ENCODE measurements around the gene ZBTB24.

DNA sequence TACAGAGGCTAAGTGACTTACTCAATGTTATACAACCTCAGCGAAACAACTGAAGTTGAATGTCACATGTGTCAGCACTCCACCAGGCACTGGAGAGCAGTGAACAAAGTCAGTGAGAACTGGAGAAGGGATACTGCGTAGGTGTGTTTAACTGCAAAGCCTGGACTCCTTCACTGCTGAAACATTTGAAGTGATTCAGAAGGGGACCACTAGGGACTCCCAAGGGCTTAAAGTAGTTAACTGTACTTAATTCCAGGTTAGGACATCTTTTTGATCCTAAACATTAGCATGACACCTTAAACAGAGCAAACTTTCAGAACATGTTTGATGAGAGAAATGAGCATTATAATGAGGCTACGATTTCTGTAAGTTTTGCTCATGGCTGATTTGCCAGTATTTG is 45.0 kb upstream of the ZBTB24 start:
- peak; percentile 7; the same call in 1 of the 2 replicates for TF ChIP-seq CTCF (IDR thresholded peaks at IDR 0.05)
- no peak for TF ChIP-seq ZFX (IDR thresholded peaks at IDR 0.05; ENCODE audit: borderline replicate concordance)

Measured in 22Rv1 (cell line).